ENCODE results near the gene SMYD3.

GRCh38 chr1:246343251-246343650 lies 163.8 kb downstream of the SMYD3 start:
- TF ChIP-seq REST (IDR thresholded peaks at IDR 0.05; ENCODE audit: insufficient read depth in 1 of 2, low read depth in 2 of 2, low read length in 1 of 2) (no peak), SIN3A (IDR thresholded peaks at IDR 0.05; ENCODE audit: borderline replicate concordance, insufficient read depth, low read depth, low read length) (no peak), CTCF (IDR thresholded peaks at IDR 0.05) (no peak), POLR2AphosphoS5 (IDR thresholded peaks at IDR 0.05; ENCODE audit: low read depth, low read length) (no peak), TCF7L2 (IDR thresholded peaks at IDR 0.05; ENCODE audit: low read depth, low read length) (no peak)

Data from Panc1 (cell line).